Bronchial epithelial cell (primary cell): ENCODE data around the gene FBXO40. TPM values are rescaled to one million over a fixed set of nuclear protein-coding genes. Genes with fewer than 3 reads are reported as not detected.

Experiments
- DNase-seq: peaks from one replicate; pipeline ENCODE4 v3.0.0-alpha.2; 2010; ENCODE audit warnings: low read depth
- FAIRE-seq: peaks from 2 replicates; lab custom pipeline; 2011; peaks lifted over from hg19 to GRCh38; lab: Jason Lieb, UNC
- H3K27me3 ChIP-seq: 2 replicates; pipeline ENCODE4 v1.5.1; 2011; ENCODE audit warnings: low read length; ENCODE audit not compliant: control insufficient read depth, insufficient read depth
- H3K36me3 ChIP-seq: 2 replicates; pipeline ENCODE4 v1.5.1; 2011; ENCODE audit warnings: low read length; ENCODE audit not compliant: control insufficient read depth, insufficient read depth
- H3K4me3 ChIP-seq: 2 replicates; pipeline ENCODE4 v1.5.1; 2011; ENCODE audit warnings: mild to moderate bottlenecking, low read depth, low read length, control low read depth
- total RNA-seq: library from RNA; depleted of rRNA; stranded (reverse); fragments of >200 nt; gene quantifications from 2 replicates; pipeline ENCODE4 v1.2.1, GENCODE V29; 2014
- TF ChIP-seq, protein P1 (sequence below): IDR thresholded peaks from 2 replicates; pipeline ENCODE4 v1.5.1; 2011; ENCODE audit warnings: mild to moderate bottlenecking, moderate library complexity, low read length, control low read depth, inconsistent platforms; ENCODE audit not compliant: insufficient read depth, severe bottlenecking

FBXO40 gene
- total RNA-seq, 1 donor from 2014 or later, result not detected

DNA sequence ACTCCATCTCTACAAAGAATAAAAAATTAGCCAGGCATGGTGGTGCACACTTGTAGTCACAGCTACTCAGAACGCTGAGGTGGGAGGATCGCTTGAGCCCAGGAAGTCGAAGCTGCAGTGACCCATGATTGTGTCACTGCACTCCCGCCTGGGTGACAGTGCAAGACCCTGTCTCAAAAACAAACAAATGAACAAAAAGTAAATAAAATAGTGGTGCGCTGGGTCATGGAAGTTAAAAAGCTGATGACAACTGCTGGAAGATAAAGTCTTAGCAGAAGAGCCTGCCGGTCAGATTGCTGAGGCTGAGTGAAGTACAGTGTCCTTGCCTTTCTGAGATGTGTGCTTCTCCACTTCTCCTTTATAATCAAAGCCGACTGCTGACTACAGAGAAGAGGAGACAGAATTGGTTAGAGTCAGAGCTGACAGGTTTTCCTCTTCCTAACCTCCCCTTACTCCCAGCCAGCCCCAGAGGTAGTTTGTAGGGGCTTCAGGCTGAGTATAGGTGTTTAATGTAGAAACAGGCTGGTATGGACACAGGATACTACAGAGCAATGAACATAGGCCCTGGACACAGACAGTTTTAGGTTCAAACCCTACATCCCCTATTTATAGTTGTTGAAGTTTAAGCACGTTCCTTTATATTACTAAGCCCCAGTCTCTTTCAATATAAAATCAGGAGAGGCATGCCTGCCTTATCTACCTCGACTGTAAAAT lies 49.6 kb downstream of the FBXO40 start:
- Histone ChIP-seq H3K4me3 (no peak overlapping the region), H3K36me3 (no peaks in the 10 kb centered on the region), H3K27me3 (no peaks in the 10 kb centered on the region)
- TF ChIP-seq, protein P1, sequence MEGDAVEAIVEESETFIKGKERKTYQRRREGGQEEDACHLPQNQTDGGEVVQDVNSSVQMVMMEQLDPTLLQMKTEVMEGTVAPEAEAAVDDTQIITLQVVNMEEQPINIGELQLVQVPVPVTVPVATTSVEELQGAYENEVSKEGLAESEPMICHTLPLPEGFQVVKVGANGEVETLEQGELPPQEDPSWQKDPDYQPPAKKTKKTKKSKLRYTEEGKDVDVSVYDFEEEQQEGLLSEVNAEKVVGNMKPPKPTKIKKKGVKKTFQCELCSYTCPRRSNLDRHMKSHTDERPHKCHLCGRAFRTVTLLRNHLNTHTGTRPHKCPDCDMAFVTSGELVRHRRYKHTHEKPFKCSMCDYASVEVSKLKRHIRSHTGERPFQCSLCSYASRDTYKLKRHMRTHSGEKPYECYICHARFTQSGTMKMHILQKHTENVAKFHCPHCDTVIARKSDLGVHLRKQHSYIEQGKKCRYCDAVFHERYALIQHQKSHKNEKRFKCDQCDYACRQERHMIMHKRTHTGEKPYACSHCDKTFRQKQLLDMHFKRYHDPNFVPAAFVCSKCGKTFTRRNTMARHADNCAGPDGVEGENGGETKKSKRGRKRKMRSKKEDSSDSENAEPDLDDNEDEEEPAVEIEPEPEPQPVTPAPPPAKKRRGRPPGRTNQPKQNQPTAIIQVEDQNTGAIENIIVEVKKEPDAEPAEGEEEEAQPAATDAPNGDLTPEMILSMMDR, result no peak
- DNase-seq, result no peak
- FAIRE-seq, result no peak

DNA sequence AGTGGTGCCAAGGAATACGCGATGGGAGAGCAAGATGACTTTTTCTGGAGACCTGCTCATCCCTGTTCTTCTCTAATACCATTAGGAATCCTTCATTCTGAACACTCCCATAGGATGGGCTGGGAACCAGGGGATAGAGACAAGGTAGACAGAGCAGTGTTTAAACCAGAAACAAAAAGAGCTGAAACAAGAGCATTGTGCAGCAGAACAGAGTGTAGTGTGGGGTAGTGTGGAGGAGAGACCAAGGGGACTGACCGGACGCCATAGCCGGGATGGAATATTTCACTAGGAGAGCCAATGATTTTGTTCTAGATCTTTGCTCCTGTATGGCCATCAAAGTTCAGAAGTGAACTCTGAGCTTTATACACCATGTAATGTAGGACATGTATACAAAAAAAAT lies 51.9 kb downstream of the FBXO40 start:
- FAIRE-seq, result no peak
- no peak overlapping the region for H3K4me3 ChIP-seq
- no peaks in the 10 kb centered on the region for H3K36me3 ChIP-seq
- no peak for DNase-seq
- TF ChIP-seq, protein P1, result no peak
- no peaks in the 10 kb centered on the region for H3K27me3 ChIP-seq

DNA sequence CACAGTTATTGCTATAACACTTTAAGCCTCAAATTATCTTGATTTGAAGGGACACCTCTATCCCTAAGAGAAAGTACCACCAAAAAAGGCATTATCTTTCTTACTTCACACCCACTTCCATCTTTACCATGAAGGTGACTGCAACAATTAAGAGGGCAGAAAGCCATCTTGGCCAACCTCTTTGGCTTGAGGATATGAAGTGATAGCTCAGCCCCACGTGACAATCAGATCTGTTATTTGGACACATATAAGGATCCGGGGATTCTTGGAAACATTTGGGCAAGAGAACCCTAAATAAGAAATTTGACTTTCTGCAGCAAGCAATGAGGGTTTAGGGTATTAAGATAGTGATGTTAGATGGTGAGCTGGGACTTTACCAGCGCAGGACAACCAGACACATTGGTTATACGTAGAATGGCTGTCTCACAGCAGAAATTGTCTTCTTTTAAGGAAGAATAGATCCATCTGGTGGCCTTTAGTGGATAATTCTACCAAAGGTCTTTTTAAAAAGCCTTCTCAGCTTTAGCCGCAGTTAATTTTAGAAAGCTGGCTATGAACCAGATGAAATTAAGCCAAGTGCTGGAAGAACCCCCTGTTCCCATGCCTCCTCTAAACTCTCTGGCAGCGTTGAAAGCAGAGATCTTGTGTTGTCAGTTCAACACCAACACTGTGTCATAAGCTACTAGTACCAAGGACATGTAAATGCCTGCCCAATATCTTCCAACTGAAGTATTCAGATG lies 55.2 kb downstream of the FBXO40 start:
- Histone ChIP-seq H3K36me3 (no peaks in the 10 kb centered on the region), H3K4me3 (no peak overlapping the region), H3K27me3 (no peaks in the 10 kb centered on the region)
- DNase-seq, result peak; percentile 37
- FAIRE-seq, result no peak
- TF ChIP-seq, protein P1, result no peak

DNA sequence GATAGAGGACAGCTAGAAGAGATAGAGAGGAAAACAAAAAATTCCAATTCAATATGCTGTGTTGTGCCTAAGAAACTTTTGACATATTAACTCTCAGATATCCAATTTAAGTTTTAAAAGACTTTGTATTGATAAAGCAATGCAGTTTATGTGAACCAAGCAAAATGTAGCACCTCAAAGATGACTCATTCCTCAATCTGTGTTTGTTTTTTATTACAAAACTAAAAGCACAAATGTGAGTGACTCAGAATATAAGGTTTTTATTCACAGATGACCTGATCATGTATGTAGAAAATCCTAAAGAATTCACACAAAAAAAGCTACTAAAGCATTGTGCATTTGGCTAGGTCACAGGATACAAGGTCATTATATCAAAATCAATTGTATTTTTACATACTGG lies 56.5 kb downstream of the FBXO40 start:
- DNase-seq (peak; percentile 89), FAIRE-seq (no peak)
- H3K27me3 ChIP-seq, result no peaks in the 10 kb centered on the region
- TF ChIP-seq, protein P1, result no peak
- no peak overlapping the region for H3K4me3 ChIP-seq
- H3K36me3 ChIP-seq, result no peaks in the 10 kb centered on the region

DNA sequence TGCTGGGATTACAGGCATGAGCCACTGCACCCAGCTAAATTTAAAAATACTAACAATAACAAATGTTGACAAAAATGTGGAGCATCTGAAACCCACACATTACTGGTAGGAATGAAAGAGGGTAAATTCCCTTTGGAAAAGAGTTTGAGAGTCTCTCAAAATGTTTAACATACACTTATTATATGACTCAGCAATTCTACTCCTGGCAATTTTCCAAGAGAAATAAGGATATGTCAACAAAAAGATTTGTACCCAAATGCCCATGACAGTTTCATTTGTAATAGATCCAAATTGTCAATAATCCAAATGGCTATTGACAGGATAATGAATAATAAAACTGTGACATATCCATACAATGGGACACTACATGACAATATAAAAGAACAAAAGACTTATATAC lies 58.5 kb downstream of the FBXO40 start:
- DNase-seq (peak; percentile 46), FAIRE-seq (no peak)
- TF ChIP-seq, protein P1, result no peak

More for the DNA sequence above, 58.5 kb downstream of the FBXO40 start:
- Histone ChIP-seq H3K4me3 (no peak overlapping the region), H3K27me3 (no peaks in the 10 kb centered on the region), H3K36me3 (no peaks in the 10 kb centered on the region)
